Frontal cortex (tissue), 4 donors: ENCODE data around the gene NQO1. TPM values are rescaled to one million over a fixed set of nuclear protein-coding genes. Genes with fewer than 3 reads are reported as not detected.
"Not testable (repeated sequence)": the region's sequence is repeated elsewhere in the genome, so short reads cannot be mapped to it uniquely, and the experiment has no call there.

Experiments
- DNase-seq, 2 donors: peaks; one replicate each; pipeline ENCODE4 v3.0.0; 2012; ENCODE audit warnings: low spot score in 2 of 2
- FAIRE-seq: peaks from 2 replicates; lab custom pipeline; 2012; peaks lifted over from hg19 to GRCh38; lab: Jason Lieb, UNC
- total RNA-seq: library from RNA; depleted of rRNA; stranded (reverse); fragments of >200 nt; gene quantifications from one replicate; pipeline ENCODE4 v1.2.3, GENCODE V29; 2014
- donor health status: control.
- donor health status: control.
- donor health status: control.

NQO1 gene
- total RNA-seq, result 4.1 TPM

DNA sequence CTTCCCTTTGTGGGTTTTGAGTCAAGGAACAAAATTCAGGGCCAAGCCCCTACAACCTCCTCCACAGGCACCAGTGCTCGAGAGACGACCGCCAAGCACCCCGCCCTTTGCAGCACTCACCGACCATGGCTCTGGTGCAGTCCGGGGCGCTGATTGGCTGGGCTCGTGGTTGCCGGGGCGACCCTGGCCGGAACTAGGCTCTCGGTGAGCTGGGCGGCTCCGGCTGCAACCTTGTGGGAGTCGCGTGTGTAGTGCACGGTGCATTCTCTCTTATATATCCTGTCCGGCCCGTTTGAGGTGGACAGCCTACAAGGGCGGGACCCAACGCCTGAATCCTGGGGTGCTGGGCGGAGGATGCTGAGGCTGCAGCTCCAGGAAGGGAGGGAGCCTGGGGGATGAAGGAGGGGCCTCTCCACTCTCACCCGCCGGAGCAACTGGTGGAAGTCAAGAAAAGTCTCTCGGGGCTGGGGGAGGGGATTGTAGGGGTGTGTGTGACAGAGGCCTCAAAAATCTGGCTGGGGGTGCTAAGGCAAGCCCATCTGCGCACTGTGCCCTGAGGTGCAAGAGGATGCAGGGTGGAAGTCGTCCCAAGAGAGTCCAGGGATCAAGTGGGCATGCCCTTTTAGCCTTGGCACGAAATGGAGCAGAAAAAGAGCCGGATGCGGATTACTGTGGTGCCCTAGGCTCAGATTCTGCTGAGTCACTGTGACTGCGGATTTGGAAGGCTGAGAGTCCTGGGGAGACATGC, at the start of gene NQO1:
TSS of gene NQO1 (minus strand) at position 248 of the 748 bp plus-strand sequence. CDS start at position 127, 121 bp downstream.
- DNase-seq, result peak; percentile 59 to 79
- FAIRE-seq, result no peak

DNA sequence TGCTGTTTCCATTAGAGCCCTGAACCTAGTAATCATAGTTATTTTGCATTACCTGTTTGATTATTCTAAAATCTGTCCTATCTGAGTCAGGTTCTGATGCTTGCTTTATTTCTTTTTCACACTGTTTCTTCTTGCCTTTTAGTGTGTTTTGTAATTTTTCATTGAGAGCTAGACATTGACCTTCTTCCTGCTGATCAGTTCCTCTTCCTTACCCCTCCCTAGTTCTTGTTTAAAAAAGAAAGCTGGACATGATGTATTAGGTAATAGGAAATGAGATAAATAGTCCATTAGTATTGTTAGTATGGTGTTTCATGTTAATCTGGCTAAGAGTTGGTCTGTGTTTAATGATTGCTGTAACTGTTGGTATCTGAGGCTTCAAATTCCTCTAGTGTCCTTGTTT, 49.2 kb upstream of the NQO1 start:
- no peak for DNase-seq
- FAIRE-seq, result no peak

DNA sequence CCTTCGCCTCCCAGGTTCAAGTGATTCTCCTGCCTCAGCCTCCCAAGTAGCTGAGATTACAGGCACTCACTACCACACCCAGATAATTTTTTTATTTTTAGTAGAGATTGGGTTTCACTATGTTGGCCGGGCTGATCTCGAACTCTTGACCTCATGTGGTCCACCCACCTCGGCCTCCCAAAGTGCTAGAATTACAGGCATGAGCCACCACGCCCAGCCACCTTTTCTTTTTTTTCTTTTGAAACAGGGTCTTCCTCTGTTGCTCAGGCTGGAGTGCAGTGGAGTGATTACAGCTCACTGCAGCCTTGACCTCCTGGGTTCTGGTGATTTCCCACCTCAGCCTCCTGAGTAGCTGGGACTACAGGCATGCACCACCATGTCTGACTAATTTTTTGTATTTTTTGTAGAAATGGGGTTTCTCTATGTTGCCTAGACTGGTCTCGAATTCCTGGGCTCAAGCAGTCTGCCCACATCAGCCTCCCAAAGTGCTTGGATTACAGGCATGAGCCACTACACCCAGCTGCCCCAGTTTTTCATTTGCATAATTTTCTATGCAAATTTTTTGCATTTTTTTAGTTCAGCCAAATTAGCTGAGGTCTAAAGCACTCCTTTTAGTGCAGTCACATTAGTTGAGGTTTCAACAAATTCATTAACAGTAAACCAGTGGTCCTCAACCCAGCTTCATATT, 47.0 kb upstream of the NQO1 start:
- FAIRE-seq (no peak), DNase-seq (no peak)

- FAIRE-seq, result no peak
- no peak for DNase-seq
Observed at GRCh38 chr16:69771651-69771967, 45.2 kb upstream of the NQO1 start.

DNA sequence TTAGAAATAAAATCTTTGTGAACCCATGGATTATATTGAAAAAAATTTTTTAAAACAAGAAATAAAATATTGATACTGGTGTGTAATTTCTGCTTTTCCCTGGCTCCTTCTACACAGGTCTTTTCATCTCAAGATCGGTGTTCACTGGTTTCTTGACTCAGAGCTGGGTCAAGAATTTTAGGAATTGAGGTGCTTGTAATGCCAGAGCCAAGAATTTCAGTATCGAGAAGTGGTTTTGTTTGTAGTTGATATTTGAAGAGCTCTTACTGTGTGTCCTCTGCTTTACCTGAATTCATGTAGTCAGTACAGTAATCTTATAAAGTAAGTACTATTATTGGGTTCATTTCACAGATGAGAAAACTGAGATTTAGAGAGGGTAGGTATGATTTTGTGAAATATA, 43.0 kb upstream of the NQO1 start:
- no peak for FAIRE-seq
- DNase-seq, result no peak

GRCh38 chr16:69768666-69769065, 42.3 kb upstream of the NQO1 start:
- DNase-seq (no peak), FAIRE-seq (no peak)

GRCh38 chr16:69767459-69768229, 41.3 kb upstream of the NQO1 start:
- FAIRE-seq (no peak), DNase-seq (no peak)

GRCh38 chr16:69763599-69763942, 37.2 kb upstream of the NQO1 start:
- no peak for DNase-seq
- FAIRE-seq, result no peak

DNA sequence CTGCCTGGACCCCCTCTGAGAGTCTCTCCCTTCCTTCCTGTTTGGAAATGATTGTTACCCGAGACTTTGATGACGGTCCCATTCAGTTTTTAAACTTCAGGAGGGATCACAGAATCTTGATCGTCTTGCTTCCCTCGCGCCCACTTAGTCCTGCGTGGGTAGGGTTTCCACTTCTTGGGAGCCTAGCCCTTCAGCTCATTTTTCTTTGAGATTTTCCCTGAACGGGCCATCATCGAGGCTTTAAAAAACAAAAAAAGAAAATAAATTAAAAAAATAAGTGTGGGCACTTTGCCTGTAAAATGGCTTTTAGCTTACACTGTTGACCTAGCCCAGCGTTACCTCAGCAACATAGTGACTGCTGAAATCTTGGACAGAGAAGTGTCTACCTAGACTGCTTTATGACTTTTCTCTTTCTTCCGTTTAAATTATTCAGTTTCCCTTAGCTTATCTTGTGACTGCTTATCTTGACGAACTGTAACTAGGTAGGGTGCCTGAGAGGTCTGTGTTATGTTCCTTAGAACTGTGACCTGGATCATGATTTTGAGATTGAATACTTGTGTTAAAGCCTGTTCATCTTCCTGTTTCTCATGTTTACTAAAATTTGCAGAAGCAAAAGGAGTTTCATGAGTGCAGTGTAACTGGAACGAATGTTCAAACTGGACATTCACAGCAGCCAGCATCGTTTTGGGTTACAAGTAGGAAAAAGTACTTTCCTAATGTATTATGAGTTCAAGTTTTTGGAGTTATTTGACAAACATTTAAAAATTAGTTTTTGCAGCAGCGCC, 36.6 kb upstream of the NQO1 start:
- DNase-seq (peak in 1 of 2 donors; percentile 29), FAIRE-seq (no peak)

GRCh38 chr16:69761983-69762813, 35.8 kb upstream of the NQO1 start, which contains the start of gene WWP2:
Gene WWP2, plus strand, starts transcription at chr16:69762332. Its CDS starts 24,679 bp downstream, at chr16:69787011.
- FAIRE-seq, result no peak

DNA sequence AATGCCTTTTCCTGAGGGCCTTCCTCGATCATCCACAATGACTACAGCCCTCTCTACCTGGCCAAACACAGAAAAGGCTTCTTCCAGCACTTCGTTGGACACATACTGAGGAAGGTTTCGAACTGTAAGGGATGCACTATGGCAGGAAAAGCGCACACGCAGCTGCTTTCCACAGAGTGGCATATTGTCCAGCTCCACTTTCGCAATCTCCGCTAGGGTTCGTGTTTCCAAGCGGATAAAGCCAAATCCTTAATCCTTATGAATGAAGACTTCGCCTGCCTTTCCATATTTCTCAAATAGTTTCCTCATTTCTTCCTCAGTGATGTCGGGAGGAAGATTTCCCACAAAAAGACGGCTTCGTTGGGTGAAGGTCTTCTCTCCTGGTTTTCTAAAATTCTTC, 31.0 kb upstream of the NQO1 start:
- not testable (repeated sequence) for DNase-seq, FAIRE-seq

More at GRCh38 chr16:69761983-69762813, 35.8 kb upstream of the NQO1 start, which contains the start of gene WWP2:
- DNase-seq, result peak; percentile 79 to 89

GRCh38 chr16:69756705-69757104, 30.3 kb upstream of the NQO1 start:
- FAIRE-seq (no peak), DNase-seq (no peak)

DNA sequence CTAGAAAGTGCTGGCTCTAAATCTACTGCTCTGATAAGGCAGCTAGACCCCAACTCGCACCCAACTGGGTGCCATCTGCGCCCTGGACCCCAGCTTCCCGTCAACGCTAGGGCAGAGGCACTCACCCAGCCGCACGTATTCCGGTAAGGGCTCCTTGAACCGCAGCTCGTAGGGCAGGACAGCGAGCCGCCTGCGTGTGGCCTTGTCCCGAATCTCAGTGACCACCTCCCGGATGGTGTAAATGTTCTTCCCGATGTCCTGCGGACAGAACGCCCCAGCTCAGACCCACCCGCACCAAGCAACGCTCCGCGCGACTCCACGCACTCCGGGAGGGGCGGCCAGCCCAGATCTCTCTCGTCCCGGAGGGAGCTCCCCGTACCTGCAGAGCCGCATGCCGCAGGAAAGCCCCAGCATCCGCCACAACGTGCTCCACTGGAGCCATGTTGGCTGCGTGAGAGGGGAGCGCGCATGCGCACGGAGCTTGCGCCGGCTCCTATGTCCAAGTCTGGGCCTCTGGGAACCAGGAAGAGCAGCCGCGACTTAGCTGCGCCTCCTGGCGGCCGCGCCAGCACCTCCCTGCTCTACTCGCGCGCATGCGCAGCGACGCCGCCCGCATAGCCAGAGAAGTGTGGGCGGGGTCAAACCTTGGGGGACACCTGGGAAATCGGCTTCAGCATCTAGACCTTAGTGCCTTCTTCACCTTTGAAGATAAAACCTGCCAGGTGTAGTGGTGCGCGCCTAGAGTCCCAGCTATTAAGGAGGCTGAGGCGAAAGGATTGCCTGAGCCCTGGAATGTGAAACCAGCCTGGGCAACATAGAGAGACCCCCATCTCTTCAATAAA, 28.3 kb upstream of the NQO1 start, which contains the start of gene NOB1:
TSS of gene NOB1 (minus strand) at position 458 of the 842 bp plus-strand sequence. CDS start at position 442, 16 bp downstream.
- DNase-seq, result peak; percentile 78 to 88
- FAIRE-seq, result no peak

- FAIRE-seq, result no peak
- DNase-seq, result no peak
Observed at GRCh38 chr16:69754143-69754468, 27.7 kb upstream of the NQO1 start.

GRCh38 chr16:69748694-69749345, 22.5 kb upstream of the NQO1 start:
- DNase-seq, result no peak
- FAIRE-seq, result no peak

GRCh38 chr16:69747115-69747514, 20.8 kb upstream of the NQO1 start:
- FAIRE-seq (no peak), DNase-seq (no peak)

DNA sequence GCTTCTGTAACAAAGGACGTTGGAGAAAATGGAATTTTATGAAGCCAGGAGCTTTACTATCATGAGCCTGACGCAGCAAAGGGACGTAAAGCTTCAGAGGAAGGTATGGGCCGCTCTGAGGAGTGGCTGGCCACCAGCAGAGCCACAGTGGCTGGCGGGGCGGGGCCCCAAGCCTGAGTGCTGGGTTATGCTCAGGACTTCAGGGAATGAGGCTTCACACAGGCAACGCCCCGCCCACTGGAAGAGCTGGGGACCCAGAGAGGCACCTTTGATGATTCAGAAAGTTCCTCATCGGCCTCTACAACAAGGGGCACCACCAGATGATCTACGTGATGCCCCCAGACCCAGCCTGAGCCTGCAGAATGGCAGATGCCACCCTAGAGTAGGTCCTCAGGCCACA, 19.6 kb upstream of the NQO1 start:
- no peak for FAIRE-seq
- no peak for DNase-seq

- no peak for DNase-seq
- FAIRE-seq, result no peak
Observed at GRCh38 chr16:69745232-69745612, 18.9 kb upstream of the NQO1 start.
